ENCODE results near the gene GREM2.

The GREM2 gene

DNA sequence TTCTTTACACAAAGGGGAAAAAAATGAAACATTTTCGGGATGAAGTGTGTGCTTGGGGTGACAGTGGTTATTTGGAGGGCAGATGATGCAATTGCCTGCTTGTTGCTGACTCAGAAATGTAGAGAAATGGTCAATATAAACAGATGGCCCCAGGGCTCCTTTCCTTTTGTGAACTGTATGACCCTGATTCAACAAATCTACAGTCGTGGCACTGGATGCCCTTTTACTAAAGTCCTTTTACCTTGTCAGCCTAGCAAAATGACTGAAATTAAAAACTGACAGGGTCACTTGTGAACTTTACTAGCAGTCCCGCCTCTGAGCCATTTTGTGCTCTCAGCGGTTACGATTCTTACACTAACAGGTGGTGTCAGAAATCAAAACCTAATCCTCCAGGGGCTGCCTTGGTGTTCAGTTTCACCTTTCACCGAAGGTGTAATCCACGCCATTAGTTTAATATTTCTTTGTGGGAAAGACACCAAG, 49.8 kb downstream of the GREM2 start:
- no peak for DNase-seq (ENCODE audit: low read depth in 2 of 2)

DNA sequence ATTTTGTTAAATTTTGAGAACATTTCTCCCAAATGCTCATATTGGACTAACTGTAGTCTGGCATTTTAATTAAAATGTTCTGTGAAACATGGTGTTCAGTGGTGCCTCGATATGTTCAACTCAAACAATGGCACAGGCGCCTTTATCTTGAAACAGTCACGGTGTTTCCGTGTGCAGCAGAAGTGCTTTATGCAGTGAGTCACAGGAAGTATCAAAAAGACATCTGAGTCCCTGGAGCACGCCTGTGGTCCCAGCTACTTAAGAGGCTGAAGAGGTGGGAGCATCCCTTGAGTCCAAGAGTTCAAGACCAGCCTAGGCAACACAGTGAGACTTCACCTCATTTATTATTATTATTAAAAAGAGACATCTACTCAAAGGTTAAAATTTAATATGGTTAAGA, 52.2 kb downstream of the GREM2 start:
- DNase-seq (ENCODE audit: low read depth in 2 of 2): no peak

DNA sequence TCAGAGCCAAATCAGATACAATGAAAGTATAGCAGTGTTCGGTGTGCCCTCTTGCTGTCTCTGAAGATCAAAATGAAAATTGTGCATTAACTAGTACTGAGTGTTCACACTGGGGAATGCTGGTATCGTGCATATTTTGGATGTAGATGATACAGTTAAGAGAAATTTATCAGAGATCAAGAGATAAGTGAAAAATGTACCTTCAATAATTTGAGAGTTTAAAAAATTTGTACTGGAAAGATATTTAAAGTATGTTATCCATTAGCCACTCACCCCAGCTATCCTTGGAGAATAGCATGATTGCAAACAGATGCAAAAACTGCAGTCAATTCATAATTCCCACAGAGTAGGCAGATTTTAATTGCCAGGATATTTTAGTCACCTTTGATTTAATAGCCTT, 56.4 kb downstream of the GREM2 start:
- no peak for DNase-seq (ENCODE audit: low read depth in 2 of 2)

DNA sequence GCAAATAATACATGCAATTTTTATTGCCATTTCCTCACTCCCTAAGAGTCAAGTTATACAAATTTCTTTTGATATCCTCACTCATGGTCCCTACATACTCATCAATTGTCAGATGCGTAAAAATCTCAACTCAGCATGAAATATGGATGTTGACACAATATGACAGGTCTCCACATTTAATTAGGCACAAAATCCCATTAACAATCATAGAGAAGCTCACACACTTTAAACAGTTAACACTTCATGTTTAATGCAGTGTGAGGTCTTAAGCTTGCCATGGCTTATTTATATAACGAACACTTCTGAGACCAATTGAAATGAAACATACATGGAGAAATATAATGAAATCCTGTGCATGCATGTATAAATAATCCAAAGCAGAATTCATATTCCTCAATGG, 58.6 kb downstream of the GREM2 start:
- DNase-seq (ENCODE audit: low read depth in 2 of 2): no peak

DNA sequence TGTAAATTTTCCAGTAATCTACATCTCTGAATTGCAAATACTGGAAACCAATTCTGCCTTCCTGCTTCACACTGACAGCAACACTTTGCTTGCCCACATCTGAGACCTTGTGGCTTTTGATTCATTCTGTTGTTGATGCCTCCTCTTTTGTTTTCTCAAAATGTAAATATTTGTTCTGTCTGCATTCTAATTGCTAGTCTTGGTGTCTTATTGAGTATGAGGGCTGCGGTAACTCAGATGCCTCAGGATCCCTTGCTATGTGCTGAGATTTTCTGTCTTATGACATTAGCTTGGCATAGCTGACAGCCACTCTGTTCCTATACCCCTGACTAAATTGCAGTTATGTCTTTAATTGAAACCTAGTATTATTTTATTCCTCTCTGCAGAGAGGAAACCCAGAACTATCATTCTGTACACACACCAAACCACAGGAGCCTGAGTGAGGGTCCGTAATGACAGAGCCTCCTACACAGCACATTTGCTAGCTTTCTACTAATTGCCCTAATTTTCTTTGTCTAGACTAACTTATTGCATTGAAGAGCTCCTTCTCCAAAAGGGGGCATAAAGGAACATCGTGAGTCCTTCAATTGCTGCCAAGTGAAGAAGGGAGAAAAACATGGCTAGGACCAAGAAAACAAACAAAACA, 72.1 kb downstream of the GREM2 start:
- no peak for DNase-seq (ENCODE audit: low read depth in 2 of 2)

DNA sequence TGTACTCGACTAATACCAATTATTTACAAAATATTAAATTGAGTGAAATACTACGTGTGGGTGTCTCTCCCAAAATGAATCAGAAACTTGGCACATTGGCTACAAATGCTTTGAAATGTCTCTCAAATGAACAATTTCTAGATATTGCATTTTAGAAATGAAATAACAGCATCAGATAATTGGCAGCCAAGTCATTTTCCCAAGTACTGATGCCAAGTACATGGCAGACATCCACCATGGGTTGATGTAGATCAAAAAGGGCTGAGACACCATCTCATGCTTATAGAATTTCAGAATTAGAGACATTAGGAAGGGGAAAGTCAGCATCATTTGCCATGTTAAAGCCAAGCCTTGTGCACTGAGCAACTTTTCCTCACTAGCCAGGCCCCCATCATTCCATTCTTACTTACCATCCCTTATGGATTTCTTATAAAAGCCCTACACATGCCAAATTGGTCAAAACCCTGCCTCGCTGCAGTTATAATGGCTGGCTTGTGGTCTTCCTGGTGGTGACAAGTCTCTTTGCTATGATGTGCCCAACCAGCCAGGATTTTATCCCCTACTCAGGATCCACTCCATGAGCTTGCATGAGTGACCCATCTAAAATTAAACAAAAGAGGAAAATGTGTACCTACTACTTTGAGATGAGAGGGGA, 73.1 kb downstream of the GREM2 start:
- DNase-seq (ENCODE audit: low read depth in 2 of 2): no peak

DNA sequence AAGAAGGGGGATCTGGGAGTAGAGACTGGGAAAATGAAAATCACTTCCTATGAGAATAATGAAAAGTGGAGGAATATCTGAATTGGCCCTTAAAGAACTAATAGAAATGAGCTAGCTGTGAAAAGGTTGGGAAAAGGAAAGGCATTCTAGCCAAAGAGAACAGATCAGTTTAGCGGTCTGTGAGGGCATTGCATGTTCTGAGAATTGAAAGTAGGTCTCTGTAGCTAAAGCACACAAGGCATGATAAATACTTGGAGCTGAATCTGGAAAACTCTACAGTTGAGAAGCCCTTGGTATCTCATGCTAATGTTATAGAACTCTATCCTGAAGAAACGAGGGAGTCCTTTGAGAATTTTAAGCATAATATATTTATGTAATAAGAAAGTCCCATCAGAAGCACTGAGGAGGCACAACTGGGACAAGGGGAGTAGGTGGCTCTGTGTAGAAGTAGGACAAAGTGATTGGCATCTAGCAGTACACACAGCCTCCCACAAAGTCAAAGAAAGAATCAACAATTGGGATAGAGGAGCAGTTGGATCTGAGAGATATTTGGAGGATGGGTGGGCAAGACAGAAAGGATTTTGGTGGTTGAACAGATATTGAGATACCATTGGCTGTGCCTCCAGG, 78.7 kb downstream of the GREM2 start:
- no peak for DNase-seq (ENCODE audit: low read depth in 2 of 2)

DNA sequence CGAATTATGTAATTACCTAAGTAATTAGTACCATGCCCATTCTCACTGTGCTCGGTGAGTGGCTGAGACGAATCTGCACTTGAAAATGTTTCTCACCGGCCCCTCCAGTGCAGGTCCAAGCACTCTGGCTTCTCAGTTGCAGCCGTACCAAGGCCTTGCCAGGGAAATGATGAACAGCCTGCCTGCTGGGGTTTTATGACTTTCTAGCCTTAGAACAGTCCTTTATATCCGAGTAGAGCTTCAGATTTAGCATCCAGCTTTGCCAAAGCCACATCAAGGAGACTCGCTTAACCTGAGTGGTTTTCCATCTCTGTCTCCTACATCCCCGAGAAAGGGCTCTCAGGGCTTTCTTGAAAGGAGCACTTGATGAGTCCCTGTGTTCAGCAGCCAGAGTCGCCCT, 83.4 kb downstream of the GREM2 start:
- DNase-seq (ENCODE audit: low read depth in 2 of 2): no peak

DNA sequence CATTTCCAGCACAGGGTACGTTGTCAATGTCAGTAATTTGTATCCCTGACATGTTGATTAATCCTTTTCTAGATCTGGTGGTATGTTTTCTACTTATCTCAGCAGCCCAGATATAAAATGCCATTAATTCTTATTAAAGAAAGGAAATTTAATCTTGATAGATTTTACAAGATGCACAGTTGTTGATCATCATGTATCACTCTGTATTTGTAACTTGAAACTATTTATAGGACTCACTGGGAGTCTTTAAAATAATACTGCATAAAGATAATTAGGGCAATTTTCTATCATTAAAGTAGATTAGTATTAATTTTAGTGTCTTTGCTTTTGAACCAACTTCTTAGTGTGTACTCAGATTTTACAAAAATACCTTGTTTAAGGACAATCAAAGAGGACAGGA, 84.9 kb downstream of the GREM2 start:
- no peak for DNase-seq (ENCODE audit: low read depth in 2 of 2)

DNA sequence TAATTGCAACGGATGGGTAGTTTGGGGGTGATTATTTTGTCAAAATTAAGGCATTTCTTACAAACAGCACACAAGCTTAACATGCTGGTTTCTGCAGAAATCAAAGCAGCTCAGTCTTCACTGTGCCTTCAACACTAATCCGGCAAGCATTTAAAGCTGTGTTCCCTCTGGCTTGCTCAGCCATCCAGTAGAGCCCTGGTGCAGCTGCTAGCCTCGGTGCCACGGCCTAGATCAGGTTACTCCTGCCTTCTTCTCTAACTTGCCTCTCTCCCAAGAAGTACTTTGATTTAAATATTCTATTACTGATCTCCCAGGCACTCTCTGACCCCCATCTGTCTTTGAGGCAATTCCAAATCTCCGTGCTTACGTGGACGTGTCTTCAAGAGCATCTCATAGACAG, 85.6 kb downstream of the GREM2 start:
- no peak for DNase-seq (ENCODE audit: low read depth in 2 of 2)

DNA sequence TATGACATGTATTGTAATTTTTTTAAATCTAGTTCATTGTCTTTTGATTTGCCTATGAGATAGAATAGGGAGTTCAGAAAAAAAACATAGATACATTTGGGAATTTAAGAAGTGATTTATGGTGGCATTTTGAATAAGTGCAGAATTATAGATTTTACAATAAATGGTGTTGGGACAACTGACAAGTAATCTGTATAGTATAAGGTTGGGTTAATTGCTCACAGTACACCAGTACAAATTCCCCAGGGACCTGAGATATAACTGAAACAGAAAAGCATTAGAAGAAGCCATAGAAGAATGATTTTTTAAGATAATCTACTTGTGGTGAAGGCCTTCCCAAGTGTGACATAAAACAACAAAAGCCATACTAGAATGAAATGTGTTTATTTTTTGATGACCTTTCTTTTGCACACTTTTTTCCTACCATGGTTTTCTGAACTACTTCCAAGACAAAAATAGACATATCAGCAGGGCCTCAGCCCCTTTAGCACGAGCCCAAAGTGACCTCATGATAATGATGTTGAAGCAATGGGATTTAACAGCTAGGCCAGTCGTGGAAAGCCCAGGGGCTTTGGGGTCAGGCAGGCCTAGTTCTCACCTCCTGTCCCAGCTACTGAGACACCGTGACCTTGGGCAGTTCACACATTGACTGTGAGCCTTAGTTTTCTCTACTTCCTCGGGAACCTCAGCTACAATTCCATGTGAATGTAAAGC, 87.4 kb downstream of the GREM2 start:
- no peak for DNase-seq (ENCODE audit: low read depth in 2 of 2)

DNA sequence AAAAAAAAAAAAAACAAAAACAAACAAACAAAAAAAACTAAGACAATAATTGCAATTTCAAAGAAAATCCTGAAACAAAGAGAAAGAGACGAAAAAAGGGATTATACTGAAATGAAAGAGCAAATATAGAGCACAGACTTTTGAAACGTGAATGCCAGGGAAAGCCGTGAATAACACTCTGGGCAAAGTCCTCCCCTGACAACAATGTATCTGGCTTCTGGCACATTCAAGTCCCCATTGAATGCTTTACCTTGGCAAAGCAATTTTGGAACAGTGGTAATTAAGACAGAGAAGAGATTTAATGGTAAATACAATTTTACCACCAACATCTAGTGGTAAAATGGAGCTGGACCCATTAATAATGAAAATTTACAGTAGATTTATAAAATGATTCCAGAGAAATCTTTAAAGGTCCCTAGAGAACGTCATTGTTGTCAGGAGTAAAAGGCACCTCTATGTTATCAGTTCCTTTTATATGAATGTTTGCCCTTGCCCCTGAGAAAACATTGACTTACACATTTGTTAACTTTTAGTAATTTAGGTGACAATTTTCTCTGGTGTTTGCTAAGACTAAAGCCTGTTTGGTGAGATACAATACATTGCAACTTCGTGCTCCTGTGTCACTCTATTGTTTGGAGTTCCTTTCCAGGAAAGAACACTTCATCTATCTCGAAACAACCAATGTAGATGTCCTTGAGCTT, 89.7 kb downstream of the GREM2 start:
- DNase-seq (ENCODE audit: low read depth in 2 of 2): no peak

DNA sequence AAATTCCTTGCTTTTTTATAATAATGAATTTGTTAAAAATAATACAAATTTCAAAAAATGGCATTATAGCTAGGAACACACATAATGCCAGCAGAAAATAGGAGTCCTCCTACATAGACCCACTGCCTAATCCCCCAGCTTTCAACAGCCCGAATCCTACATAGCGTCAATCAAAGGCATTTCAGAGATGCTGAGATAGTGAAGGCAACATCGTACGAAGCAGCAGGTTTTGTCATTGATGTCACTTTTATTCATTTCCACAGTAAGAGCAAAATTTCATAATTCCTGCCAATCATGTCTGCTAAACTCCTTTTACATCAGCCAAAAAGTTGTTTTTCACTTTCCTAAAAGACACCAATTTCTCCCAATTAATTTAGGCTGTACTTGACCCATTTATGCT, 94.1 kb downstream of the GREM2 start:
- no peak for DNase-seq (ENCODE audit: low read depth in 2 of 2)

DNA sequence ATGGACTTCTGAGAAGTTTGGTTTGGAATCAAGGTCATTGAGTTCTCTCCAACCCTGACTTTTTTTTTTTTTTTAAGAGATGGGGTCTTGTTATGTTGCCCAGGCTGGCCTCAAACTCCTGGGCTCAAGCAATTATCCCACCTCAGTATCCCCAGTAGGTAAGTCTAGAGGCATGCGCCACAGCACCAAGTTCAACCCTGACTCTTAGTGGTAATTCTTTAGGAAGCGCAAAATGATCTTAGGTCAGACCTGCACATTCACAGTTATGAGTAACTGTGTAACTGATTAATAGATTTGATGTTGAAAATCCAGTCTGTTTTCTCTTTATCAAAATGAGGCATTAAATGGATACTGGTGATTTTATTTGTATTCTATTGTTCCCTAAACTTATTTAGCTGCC, 95.9 kb downstream of the GREM2 start:
- DNase-seq (ENCODE audit: low read depth in 2 of 2): no peak

DNA sequence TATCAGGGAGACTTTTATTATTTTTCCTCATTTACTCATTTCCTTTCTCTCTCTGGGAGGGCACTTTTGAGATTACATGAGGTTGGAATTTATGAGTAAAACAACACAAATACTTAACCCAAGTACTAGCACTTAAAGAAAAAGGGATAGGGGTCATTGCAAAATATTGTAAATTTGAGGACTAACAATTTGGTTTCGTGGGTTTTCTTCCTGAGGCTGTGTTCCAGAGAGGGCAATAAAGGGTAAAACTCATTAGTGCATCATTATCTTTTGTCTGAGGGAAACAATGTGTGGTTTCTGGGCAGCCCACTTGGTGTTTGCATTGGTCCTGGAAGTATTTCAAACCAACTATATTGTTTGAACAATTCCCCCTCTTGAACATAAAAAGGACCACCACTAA, 96.5 kb downstream of the GREM2 start:
- DNase-seq (ENCODE audit: low read depth in 2 of 2): no peak

DNA sequence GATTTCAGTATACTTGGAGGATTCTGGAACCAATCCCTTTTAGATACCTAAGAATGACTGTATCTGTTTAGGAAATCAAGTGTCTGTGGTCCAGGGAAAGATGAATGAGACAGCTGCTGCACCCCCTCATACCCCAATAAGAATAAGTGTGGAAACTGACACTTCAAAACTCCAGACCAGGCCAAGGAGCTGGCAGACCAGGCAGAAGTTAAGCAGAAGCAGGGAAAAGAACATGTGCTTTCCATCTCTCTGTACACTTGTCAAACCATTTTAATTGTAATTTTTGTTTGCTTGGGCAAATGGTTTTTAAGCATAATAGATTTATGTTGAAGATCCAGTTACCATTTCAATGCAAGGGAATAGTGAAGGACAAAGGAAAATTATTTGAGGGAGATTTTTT, 100.2 kb downstream of the GREM2 start:
- DNase-seq (ENCODE audit: low read depth in 2 of 2): no peak

DNA sequence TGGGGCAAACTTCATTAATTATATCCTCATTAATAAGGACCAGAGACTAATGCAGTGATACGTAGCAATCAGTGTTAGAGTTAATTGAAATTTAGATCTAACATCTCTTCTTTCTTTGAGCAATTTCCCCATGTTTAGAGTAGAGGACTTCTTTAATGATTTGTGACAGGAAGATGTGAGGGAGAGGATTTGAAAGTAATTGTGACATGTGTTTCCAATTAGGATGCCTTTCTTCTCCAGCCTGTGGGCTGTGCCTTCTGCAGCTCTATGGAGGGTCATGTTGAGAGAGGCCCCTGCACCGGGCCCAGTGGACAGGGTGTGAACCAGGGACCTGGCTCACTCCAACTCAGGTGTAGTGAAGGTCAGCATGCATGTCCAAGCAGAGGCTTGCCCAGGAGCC, 103.0 kb downstream of the GREM2 start:
- DNase-seq (ENCODE audit: low read depth in 2 of 2): no peak

DNA sequence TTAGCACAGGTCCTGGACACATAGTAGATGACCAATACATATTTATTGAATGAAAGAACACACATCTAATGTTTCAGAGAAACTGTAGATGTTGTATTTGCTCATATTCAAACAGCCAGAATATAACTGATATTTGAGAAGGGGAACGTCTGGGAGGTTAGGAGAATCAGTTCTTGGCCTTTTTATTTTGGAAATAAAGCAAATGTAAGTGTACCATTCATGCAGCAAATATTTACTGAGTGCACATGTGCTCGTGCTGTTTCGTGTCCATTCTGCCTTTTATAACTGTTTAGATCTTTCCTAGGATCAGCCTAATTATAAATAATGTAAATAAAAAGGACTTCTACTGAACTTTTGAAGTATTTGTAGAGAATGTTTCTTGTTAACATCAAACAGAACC, 103.8 kb downstream of the GREM2 start:
- DNase-seq (ENCODE audit: low read depth in 2 of 2): no peak

DNA sequence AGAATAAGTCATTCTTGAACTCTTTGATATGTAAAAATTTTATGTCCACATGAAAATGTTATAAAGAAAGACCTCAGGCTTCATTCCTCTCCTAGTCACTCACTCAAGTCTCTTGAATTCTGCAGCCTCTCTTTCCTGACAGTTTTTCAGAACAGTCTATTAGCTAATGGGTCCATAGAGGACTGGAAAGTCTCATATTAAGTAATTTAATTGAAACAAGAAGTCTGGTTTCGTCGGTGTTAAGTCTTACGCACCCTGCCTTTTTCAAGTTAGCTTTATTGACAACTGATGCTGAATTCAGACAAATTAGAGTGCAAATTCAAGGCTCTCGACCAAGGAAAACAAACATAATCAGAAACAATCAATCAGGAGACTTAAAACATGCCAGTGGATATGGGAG, 105.8 kb downstream of the GREM2 start:
- no peak for DNase-seq (ENCODE audit: low read depth in 2 of 2)

DNA sequence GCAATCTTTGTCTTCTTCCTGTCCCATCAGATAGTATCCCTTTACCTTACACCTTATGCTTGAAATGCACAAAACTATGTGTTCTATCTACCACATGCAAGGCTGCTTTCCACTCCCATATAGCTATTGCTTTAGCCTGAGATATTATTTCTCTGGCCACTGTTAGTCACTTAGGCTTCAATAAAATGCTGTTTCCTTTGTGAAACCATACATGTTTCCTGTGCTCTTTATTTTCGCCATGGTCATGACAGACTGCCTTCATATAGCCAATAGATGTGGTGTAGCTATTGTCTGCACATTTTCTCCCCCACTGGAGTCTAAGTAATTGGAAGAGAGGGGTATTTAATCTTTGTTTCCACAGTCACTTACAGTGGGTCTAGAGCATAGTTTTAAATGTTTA, 108.4 kb downstream of the GREM2 start:
- DNase-seq (ENCODE audit: low read depth in 2 of 2): no peak

DNA sequence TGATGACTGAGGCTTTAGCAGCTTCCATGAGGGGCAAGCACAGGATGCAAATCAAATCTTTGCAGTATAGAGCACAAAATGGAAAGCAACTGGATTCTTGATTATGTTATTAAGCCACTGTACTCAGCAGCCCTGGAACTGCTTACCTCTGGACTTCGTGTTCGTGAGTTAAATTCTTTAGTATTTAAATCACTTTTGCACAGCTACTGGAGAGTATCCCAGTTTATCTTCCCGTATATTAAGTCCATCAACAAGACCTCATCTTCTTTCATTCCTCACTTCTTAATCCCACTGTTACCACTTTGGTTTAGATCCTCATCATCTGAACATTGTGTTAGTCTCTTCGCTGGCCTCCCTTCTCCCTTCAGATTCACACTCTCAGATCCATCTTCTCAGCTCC, 108.9 kb downstream of the GREM2 start:
- no peak for DNase-seq (ENCODE audit: low read depth in 2 of 2)

DNA sequence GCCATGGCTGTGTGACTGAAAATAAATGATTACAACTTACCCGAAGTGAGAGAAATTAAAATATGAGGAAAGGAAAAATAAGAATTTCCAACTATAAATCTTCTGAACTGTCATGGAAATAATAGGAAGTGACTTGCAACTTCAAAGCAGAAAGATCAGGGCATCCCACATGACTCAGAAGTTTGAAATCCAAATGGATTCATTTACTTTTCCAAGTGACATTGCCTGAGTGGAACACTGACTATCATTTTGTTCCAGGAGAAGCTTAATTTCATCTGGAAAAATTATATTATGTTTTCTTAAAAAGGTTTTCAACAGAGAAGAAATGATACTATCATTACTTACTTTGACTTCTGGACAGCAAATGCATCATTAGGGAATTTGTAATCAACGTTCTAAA, 110.8 kb downstream of the GREM2 start:
- DNase-seq (ENCODE audit: low read depth in 2 of 2): no peak

Data from stimulated activated CD4-positive, alpha-beta T cell treated with anti-CD3 and anti-CD28 coated beads, Interleukin-15, amount 100 ng/mL, for 48 hours (primary cell).